ENCODE measurements around the gene C20orf202. TPM values are rescaled to one million over a fixed set of nuclear protein-coding genes. Genes with fewer than 3 reads are reported as not detected.

C20orf202 gene
- total and polyA plus RNA-seq, 9 of the 15 experiments (the other 6 are each of a cell fraction or from before 2014, with no cell fraction given) = 0.03 to 0.24 (median 0.15) TPM; not detected in 4

- TF ChIP-seq IRF1 (CRISPR knock-in tag; IDR thresholded peaks at IDR 0.05; ENCODE audit: borderline replicate concordance) = no peak
- no peak for TF ChIP-seq CTCFL (IDR thresholded peaks at IDR 0.05; ENCODE audit: borderline replicate concordance, insufficient read depth, low read depth, low read length, poor library complexity, severe bottlenecking)
- TF ChIP-seq MYBL2 (IDR thresholded peaks at IDR 0.05; ENCODE audit: low read depth) = peak; percentile 24; the same call in 1 of the 2 replicates
- no peak for TF ChIP-seq MYBL2 (CRISPR knock-in tag; IDR thresholded peaks at IDR 0.05; ENCODE audit: borderline replicate concordance)
- TF ChIP-seq NKRF (IDR thresholded peaks at IDR 0.05; ENCODE audit: borderline replicate concordance) = peak; percentile 65
- no peak for TF ChIP-seq HIVEP1 (CRISPR knock-in tag; IDR thresholded peaks at IDR 0.05)
- TF ChIP-seq CSDE1 (IDR thresholded peaks at IDR 0.05) = peak in 1 of 2 experiments; percentile 75; a peak in 1 of 4 replicates
- no peak for TF ChIP-seq ATF4 (CRISPR knock-in tag; IDR thresholded peaks at IDR 0.05)
- peak; percentile 75 for TF ChIP-seq PHF20 (IDR thresholded peaks at IDR 0.05; ENCODE audit: partially characterized antibody)
- no peak for TF ChIP-seq ZNF431 (CRISPR knock-in tag; IDR thresholded peaks at IDR 0.05)
- no peak for TF ChIP-seq MED1 (CRISPR knock-in tag; IDR thresholded peaks at IDR 0.05; ENCODE audit: borderline replicate concordance)
- no peak for TF ChIP-seq ZBTB17 (CRISPR knock-in tag; IDR thresholded peaks at IDR 0.05)
- no peak for TF ChIP-seq MXI1 (IDR thresholded peaks at IDR 0.05; ENCODE audit: low read depth, low read length)
- TF ChIP-seq ZNF407 (IDR thresholded peaks at IDR 0.05; ENCODE audit: low read depth) = peak; percentile 43; the same call in 1 of the 2 replicates
Observed at GRCh38 chr20:1188347-1188746, 14.9 kb upstream of the C20orf202 start (continued).
